ENCODE measurements around the gene SMIM5.

SMIM5 gene

GRCh38 chr17:75667825-75668224 is 34.6 kb downstream of the SMIM5 start:
- no peak for DNase-seq (ENCODE audit: low read depth)

DNA sequence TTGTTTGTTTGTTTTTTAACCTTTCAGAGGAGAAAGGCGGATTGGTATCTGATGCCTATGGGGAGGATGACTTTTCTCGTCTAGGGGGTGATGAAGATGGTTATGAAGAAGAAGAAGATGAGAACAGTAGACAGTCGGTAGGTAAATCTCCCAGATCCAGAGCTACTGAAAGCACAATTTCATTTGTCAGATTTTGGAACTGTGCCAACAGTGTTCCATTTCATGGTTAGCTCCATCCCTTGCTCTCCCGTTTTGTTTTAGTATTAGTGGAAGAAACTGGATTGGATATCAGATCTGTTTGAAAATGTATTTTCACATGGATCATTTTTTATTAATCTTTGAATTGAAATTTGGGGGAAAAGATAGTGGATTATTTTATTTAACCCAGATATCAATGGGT is 35.3 kb downstream of the SMIM5 start:
- no peak for DNase-seq (ENCODE audit: low read depth)

- no peak for DNase-seq (ENCODE audit: low read depth)
Measured at GRCh38 chr17:75670868-75671267, 37.6 kb downstream of the SMIM5 start.

DNA sequence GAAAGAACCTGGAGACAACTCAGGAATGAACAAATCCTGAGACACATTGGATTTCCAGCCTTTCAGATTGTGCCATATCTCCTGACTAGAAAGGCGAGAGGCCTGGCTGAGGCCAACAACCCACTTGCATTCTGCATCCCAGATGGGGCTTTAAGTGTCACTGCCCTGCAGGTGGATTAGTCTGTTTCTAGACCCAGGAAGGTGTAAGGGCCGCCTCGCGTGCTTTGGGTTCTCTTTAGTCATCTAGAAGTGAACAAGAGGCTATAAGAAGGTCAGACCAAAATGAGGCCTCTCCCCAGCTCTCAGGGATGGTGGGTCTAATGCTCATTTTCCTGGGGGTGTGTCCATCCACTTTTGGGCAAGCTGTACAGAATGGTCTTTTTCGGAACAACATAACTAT is 38.8 kb downstream of the SMIM5 start:
- no peak for DNase-seq (ENCODE audit: low read depth)

DNA sequence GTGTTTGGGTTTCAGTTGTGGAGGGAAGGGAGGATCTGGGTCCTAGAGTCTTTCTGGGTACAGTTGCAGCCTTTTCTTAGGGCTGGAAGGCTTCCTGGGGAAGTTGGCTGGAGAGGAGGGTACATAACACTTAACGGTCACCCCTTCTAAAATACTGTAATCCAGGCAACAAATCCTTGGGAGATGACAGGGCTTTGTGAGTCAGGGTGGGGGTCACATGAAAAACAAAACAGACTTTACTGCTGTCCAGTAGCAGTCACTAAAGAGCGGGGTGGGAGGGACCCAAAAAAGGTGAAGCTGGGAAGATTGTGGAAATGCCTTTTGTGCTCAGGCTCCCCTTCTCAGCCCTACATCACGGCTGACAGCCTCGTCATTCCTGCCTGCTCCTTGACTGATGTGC is 40.3 kb downstream of the SMIM5 start:
- no peak for DNase-seq (ENCODE audit: low read depth)

DNA sequence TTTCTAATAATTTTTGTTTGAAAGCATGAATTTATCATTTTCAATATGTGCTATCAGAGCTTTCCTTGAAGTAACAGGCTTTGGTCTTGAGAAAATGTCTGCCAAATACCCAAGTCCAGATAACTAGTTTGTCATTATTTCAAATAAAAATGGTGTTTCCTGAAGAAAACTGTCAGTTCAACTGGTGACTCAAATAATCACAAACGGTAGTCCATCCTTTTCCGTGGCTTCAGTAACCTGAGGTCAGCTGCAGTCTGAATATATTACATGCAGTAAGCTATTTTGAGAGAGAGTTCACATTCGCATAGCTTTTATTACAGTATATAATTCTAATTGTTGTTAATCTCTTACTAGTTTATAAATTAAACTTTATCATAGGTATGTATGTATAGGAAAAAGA is 43.2 kb downstream of the SMIM5 start:
- DNase-seq (ENCODE audit: low read depth) = no peak

DNA sequence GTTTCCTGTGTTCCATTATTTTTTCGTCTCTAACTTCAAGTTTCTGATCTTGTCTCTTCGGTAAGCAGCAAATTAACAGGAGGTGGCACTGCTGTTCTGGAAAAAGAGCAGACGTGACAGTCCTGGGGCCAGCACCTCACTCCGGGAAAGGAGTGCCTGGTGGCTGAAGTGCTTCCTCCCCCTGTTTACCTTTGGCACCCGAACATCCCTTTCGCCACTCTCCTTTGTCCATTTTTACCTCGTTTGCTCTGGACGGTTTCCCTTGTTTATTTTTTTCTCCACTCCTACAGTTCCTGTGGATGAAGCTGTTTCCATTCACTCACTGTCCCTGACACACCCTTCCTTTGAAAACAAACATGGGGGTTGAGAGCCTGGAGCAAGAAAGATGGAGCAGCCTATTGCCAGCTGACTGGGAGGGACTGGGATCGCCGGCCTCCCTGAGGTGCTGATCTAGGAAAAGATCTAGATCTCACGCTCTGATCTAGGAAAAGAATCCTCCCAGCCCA is 46.5 kb downstream of the SMIM5 start:
- no peak for DNase-seq (ENCODE audit: low read depth)

DNA sequence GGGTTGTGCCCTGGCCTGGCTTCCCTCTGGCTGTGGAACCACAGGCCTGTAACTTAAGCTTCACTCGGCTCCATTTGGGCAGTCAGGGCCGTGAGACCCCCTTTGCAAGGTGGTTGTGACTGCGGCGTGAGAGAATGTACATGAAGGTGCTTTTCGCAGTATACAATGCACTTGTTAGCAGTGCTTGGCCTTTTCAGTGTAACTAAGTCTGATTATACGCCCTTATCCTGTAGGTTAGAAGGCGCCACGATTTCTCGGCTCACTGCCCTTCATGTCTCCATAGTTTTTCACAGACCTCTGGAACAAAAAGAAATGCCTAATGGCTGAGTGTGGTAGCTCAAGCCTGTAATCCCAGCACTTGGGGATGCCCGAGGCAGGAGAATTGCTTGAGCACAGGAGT is 47.2 kb downstream of the SMIM5 start:
- DNase-seq (ENCODE audit: low read depth) = no peak

- DNase-seq (ENCODE audit: low read depth) = no peak
Measured at GRCh38 chr17:75681289-75681688, 48.1 kb downstream of the SMIM5 start.

DNA sequence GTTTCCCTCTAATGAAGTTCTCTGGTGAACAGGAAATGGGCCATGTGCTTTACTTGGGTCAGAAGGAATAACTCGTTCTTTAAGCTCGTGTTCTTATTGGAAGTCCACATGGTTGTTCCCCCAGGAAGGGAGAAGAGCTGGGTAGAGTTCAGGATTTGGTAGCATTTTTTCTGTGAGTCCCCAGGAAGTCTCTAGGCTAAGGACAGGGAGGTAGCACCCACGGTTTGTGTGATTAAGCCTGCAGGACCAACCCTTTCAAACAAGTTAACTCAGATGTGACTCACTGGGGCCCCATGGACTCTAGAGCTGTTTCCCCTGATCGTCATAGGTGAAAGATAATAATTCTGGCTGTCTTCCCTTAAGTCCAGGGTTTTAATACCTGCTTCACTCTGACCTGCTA is 50.3 kb downstream of the SMIM5 start:
- no peak for DNase-seq (ENCODE audit: low read depth)

GRCh38 chr17:75684249-75684648 is 51.0 kb downstream of the SMIM5 start:
- DNase-seq (ENCODE audit: low read depth) = no peak

GRCh38 chr17:75684924-75685323 is 51.7 kb downstream of the SMIM5 start:
- DNase-seq (ENCODE audit: low read depth) = no peak

- DNase-seq (ENCODE audit: low read depth) = no peak
Measured at GRCh38 chr17:75685499-75685898, 52.3 kb downstream of the SMIM5 start.

- no peak for DNase-seq (ENCODE audit: low read depth)
Measured at GRCh38 chr17:75688209-75688825, 55.1 kb downstream of the SMIM5 start.

DNA sequence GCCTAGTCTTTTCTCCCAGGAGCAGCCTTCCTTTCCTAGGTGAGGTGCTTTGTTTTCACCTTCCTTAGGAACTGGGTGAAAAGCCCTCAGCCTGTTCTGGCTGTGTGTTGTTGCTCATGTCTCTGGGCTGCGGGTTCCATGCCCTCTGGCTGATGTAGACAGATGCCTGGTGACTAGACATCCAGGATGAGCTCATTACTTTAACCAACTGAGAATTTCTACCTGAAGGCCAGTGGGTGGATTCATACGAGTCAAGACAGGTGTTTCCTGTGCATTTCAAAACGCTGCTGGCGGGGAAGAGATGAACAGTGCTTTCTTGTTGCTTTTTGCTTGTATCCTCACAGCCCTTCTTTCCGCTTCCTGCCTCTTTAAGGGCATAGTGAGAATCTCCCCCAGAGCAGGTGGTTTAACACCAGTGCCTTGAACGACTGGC is 56.2 kb downstream of the SMIM5 start:
- no peak for DNase-seq (ENCODE audit: low read depth)
